NCI-H1930 (cell line): ENCODE measurements around the gene DEXI.
"Not testable (repeated sequence)": the region's sequence is repeated elsewhere in the genome, so short reads cannot be mapped to it uniquely, and the experiment has no call there.

ENCODE experiments used
- DNase-seq, 2 experiments: peaks; one replicate each; lab custom pipeline; 2025; lab: John Stamatoyannopoulos, UW

Gene DEXI

GRCh38 chr16:10969615-10970014 is 27.3 kb upstream of the DEXI start:
- DNase-seq = no peak

- no peak for DNase-seq
Measured at GRCh38 chr16:10968498-10968897, 26.2 kb upstream of the DEXI start.

GRCh38 chr16:10967986-10968385 is 25.7 kb upstream of the DEXI start:
- no peak for DNase-seq

GRCh38 chr16:10966559-10966958 is 24.3 kb upstream of the DEXI start:
- DNase-seq = not testable (repeated sequence)

GRCh38 chr16:10966129-10966528 is 23.9 kb upstream of the DEXI start:
- no peak for DNase-seq

GRCh38 chr16:10965440-10966061 is 23.3 kb upstream of the DEXI start:
- no peak for DNase-seq

GRCh38 chr16:10964891-10965326 is 22.6 kb upstream of the DEXI start:
- DNase-seq = no peak

- peak in 1 of 2 experiments; percentile 61 for DNase-seq
Measured at GRCh38 chr16:10964039-10964890, 22.0 kb upstream of the DEXI start.

GRCh38 chr16:10961231-10961630 is 19.0 kb upstream of the DEXI start:
- no peak for DNase-seq

- no peak for DNase-seq
Measured at GRCh38 chr16:10959161-10959560, 16.9 kb upstream of the DEXI start.

GRCh38 chr16:10957771-10958482 is 15.7 kb upstream of the DEXI start:
- no peak for DNase-seq

GRCh38 chr16:10954903-10955302 is 12.6 kb upstream of the DEXI start:
- no peak for DNase-seq

- no peak for DNase-seq
Measured at GRCh38 chr16:10951026-10951425, 8.8 kb upstream of the DEXI start.

GRCh38 chr16:10950393-10950792 is 8.1 kb upstream of the DEXI start:
- DNase-seq = no peak

- DNase-seq = no peak
Measured at GRCh38 chr16:10949424-10949970, 7.2 kb upstream of the DEXI start.

GRCh38 chr16:10947211-10947787 is 5.0 kb upstream of the DEXI start:
- no peak for DNase-seq

GRCh38 chr16:10946308-10946707 is 4.0 kb upstream of the DEXI start:
- no peak for DNase-seq

GRCh38 chr16:10945065-10945787 is 3.0 kb upstream of the DEXI start:
- DNase-seq = no peak

- peak; percentile 93 to 96 for DNase-seq
Measured at GRCh38 chr16:10944249-10945064, 2.2 kb upstream of the DEXI start, which contains the start of gene CLEC16A. Gene CLEC16A, plus strand, starts transcription at chr16:10944564. Its CDS starts 154 bp downstream, at chr16:10944718.

GRCh38 chr16:10943064-10943353 is 741 bp upstream of the DEXI start:
- DNase-seq = no peak

- not testable (repeated sequence) for DNase-seq
Measured at GRCh38 chr16:10941935-10942351, 325 bp downstream of the DEXI start.
